SK-N-MC (cell line): Measurements from ENCODE around the gene SAMD5.

ENCODE experiments used
- EZH2 ChIP-seq: fragments of 200-600 bp; sonication (generic); IDR thresholded peaks from one replicate; pipeline ENCODE4 v1.6.1; 2017; ENCODE audit warnings: antibody characterized with exemption
- POLR2AphosphoS5 ChIP-seq: IDR thresholded peaks from 2 replicates; pipeline ENCODE4 v1.6.1; 2012; ENCODE audit warnings: mild to moderate bottlenecking, low read depth, low read length, borderline replicate concordance

- TF ChIP-seq POLR2AphosphoS5 (no peak), EZH2 (no peak)
These were observed 41.1 kb upstream of the SAMD5 start for GRCh38 chr6:147467428-147467827.
